ENCODE measurements around the gene LSM12. TPM values are rescaled to one million over a fixed set of nuclear protein-coding genes. Genes with fewer than 3 reads are reported as not detected.

Gene LSM12
- total RNA-seq, 4 donors from 2014 or later: 33.3 to 53.0 (median 41.1) TPM

- H3K4me3 ChIP-seq: peak overlapping the region in 1 of 2 donors; percentile 69
- no peak for ATAC-seq
Observed at GRCh38 chr17:44071772-44072171, 5.3 kb upstream of the LSM12 start.

GRCh38 chr17:44071198-44071520, 4.7 kb upstream of the LSM12 start:
- Histone ChIP-seq H3K36me3 (peaks cover 0 to 30% of the 10 kb centered on the region in 2 donors), H3K4me3 (peak overlapping the region; percentile 49 to 69), H3K27me3 (no peaks in the 10 kb centered on the region), H3K4me1 (peaks cover 3 to 54% (median 23%) of the 10 kb centered on the region in 3 donors), H3K9me3 (no peaks in the 10 kb centered on the region), H3K27ac (peak overlapping the region; percentile 68 to 95 (median 92))
- TF ChIP-seq POLR2A (IDR thresholded peaks at IDR 0.05) (no peak), POLR2AphosphoS5 (IDR thresholded peaks at IDR 0.05) (no peak), CTCF (IDR thresholded peaks at IDR 0.05) (no peak), EP300 (IDR thresholded peaks at IDR 0.05) (no peak)
- ATAC-seq: no peak
- WGBS, 2 donors (ENCODE audit: low coverage in 1 of 2): 0% methylated on average over 3 of the region's 3 CpGs

More at GRCh38 chr17:44071772-44072171, 5.3 kb upstream of the LSM12 start:
- Histone ChIP-seq H3K27ac (peak overlapping the region in 3 of 4 donors; percentile 91 to 95 (median 93)), H3K36me3 (peaks cover 0 to 37% of the 10 kb centered on the region in 2 donors), H3K27me3 (no peaks in the 10 kb centered on the region), H3K9me3 (no peaks in the 10 kb centered on the region), H3K4me1 (peaks cover 3 to 56% (median 22%) of the 10 kb centered on the region in 3 donors)
- WGBS, 2 donors (ENCODE audit: low coverage in 1 of 2): 20 to 42% methylated on average over 1 to 2 of the region's 2 CpGs
- TF ChIP-seq EP300 (IDR thresholded peaks at IDR 0.05): no peak
- no peak for TF ChIP-seq POLR2A (IDR thresholded peaks at IDR 0.05)
- TF ChIP-seq POLR2AphosphoS5 (IDR thresholded peaks at IDR 0.05): no peak
- TF ChIP-seq CTCF (IDR thresholded peaks at IDR 0.05): no peak

GRCh38 chr17:44070455-44071197, 4.2 kb upstream of the LSM12 start, which contains the start of gene G6PC3:
Gene G6PC3, plus strand, starts transcription at chr17:44070735. Its CDS starts 231 bp downstream, at chr17:44070966.
- Histone ChIP-seq H3K27ac (peak within 1 kb of the TSS; percentile 68 to 95 (median 92)), H3K27me3 (no peaks in the 10 kb centered on the region), H3K36me3 (peaks cover 0 to 25% of the 10 kb centered on the region in 2 donors), H3K4me1 (peaks cover 3 to 57% (median 23%) of the 10 kb centered on the region in 3 donors), H3K4me3 (peak within 1 kb of the TSS; percentile 49 to 69), H3K9me3 (no peaks in the 10 kb centered on the region)
- ATAC-seq: peak; percentile 93
- TF ChIP-seq EP300 (IDR thresholded peaks at IDR 0.05) (no peak), POLR2A (IDR thresholded peaks at IDR 0.05) (peak; percentile 60 to 81), CTCF (IDR thresholded peaks at IDR 0.05) (peak in 3 of 4 experiments; percentile 25 to 54 (median 43)), POLR2AphosphoS5 (IDR thresholded peaks at IDR 0.05) (peak; percentile 93)
- WGBS, 2 donors (ENCODE audit: low coverage in 1 of 2): 3% methylated on average over 7 of the region's 53 CpGs; no CpG with 5 or more reads in 1 of the 2 donors

GRCh38 chr17:44069974-44070454, 3.5 kb upstream of the LSM12 start:
- peaks cover 0 to 19% of the 10 kb centered on the region in 2 donors for H3K36me3 ChIP-seq
- H3K27ac ChIP-seq: peak overlapping the region; percentile 67 to 95 (median 92)
- peak overlapping the region; percentile 49 to 69 for H3K4me3 ChIP-seq
- WGBS, 2 donors (ENCODE audit: low coverage in 1 of 2): 17 to 26% methylated on average over 6 to 7 of the region's 7 CpGs
- H3K4me1 ChIP-seq: peaks cover 3 to 64% (median 23%) of the 10 kb centered on the region in 3 donors
- H3K27me3 ChIP-seq: no peaks in the 10 kb centered on the region
- no peak for TF ChIP-seq POLR2A (IDR thresholded peaks at IDR 0.05)
- TF ChIP-seq CTCF (IDR thresholded peaks at IDR 0.05): no peak
- no peak for TF ChIP-seq POLR2AphosphoS5 (IDR thresholded peaks at IDR 0.05)
- no peak for TF ChIP-seq EP300 (IDR thresholded peaks at IDR 0.05)
- H3K9me3 ChIP-seq: no peaks in the 10 kb centered on the region
- no peak for ATAC-seq
